ENCODE measurements around the gene PDGFRB. TPM values are rescaled to one million over a fixed set of nuclear protein-coding genes. Genes with fewer than 3 reads are reported as not detected.

Gene PDGFRB
- total RNA-seq (under 1 TPM; 0.47 to 0.49 TPM), polyA plus RNA-seq (under 1 TPM in 2 of 3 donors, not detected in 1; 0.31 to 0.57 TPM), total RNA-seq (0.08 to 0.81 (median 0.47) reads per million in 6 experiments)

- ATAC-seq (peak; percentile 95 to 98), DNase-seq (peak; percentile 44 to 83 (median 62))
- Mint-ChIP-seq H3K4me3 (peak within 1 kb of the TSS; percentile 86 to 97 (median 90)), H3K36me3 (no peaks in the 10 kb centered on the region), H3K4me1 (peaks cover 10 to 14% (median 14%) of the 10 kb centered on the region in 4 donors), H3K27me3 (peaks cover 0 to 9% (median 5%) of the 10 kb centered on the region in 5 donors), H3K27ac (peak within 1 kb of the TSS in 8 of 10 donors; percentile 22 to 91 (median 74)), H3K9me3 (no peaks in the 10 kb centered on the region)
- POLR2A ChIA-PET, result no interaction called here
These were observed at the start of gene PDGFRB for GRCh38 chr5:150155258-150156026. Gene PDGFRB (minus strand): TSS chr5:150155845. CDS start chr5:150137047, 18,798 bp downstream.

DNA sequence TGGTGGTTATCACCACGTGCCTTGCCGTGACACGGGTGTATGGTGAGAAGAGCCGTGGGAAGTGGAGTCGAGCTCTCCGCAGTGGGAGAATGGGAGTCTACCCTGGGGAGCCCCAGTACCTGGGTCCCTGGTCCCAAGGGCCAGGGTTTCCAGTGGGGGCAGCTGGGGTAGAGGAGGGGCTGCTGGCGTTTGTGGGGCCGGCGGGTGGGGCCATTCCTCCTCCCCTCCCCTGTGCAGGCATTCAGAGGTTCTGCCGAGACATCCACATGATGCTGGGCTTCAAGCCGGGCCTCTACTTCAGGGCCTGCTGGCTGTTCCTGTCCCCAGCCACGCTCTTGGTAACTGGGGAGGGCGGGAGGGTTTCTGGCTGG lies 48.9 kb upstream of the PDGFRB start:
- ATAC-seq, result no peak
- no peak overlapping the region for H3K27ac Mint-ChIP-seq
- peaks cover 4 to 41% (median 21%) of the 10 kb centered on the region in 5 donors for H3K27me3 Mint-ChIP-seq
- H3K9me3 Mint-ChIP-seq, result no peaks in the 10 kb centered on the region
- H3K36me3 Mint-ChIP-seq, result peaks cover 0 to 2% (median 0%) of the 10 kb centered on the region in 3 donors
- no peak for DNase-seq
- peaks cover 17 to 36% (median 25%) of the 10 kb centered on the region in 4 donors for H3K4me1 Mint-ChIP-seq
- POLR2A ChIA-PET, result no interaction called here
- H3K4me3 Mint-ChIP-seq, result no peak overlapping the region

- no peak for DNase-seq
- ATAC-seq, result no peak
- peaks cover 11 to 30% (median 20%) of the 10 kb centered on the region in 4 donors for H3K4me1 Mint-ChIP-seq
- no peak overlapping the region for H3K27ac Mint-ChIP-seq
- H3K27me3 Mint-ChIP-seq, result peaks cover 7 to 47% (median 27%) of the 10 kb centered on the region in 5 donors
- no peak overlapping the region for H3K4me3 Mint-ChIP-seq
- no peaks in the 10 kb centered on the region for H3K9me3 Mint-ChIP-seq
- POLR2A ChIA-PET, result no interaction called here
- H3K36me3 Mint-ChIP-seq, result peaks cover 0 to 2% (median 0%) of the 10 kb centered on the region in 3 donors
These were observed 48.4 kb upstream of the PDGFRB start for GRCh38 chr5:150203832-150204589.

DNA sequence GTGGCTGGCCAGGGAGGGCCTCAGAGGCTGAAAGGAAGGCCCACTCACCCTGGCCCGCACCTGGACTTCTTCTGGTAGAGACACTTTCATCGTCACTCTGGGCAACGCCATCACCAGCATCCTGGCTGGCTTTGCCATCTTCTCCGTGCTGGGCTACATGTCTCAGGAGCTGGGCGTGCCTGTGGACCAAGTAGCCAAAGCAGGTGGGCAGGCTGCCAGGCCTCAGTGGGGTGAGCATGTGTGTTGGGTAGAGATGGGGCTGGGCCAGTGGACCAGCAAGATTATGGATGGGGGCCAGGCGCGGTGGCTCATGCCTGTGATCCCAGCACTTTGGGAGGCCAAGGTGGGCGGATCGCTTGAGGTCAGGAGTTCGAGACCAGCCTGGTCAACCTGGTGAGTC lies 46.9 kb upstream of the PDGFRB start:
- H3K27ac Mint-ChIP-seq, result peak overlapping the region in 1 of 10 donors; percentile 15
- ATAC-seq, result no peak
- peaks cover 0 to 15% (median 7%) of the 10 kb centered on the region in 4 donors for H3K4me1 Mint-ChIP-seq
- no peaks in the 10 kb centered on the region for H3K9me3 Mint-ChIP-seq
- H3K4me3 Mint-ChIP-seq, result no peak overlapping the region
- POLR2A ChIA-PET, result no interaction called here
- no peak for DNase-seq
- peaks cover 0 to 2% (median 0%) of the 10 kb centered on the region in 3 donors for H3K36me3 Mint-ChIP-seq
- peaks cover 9 to 53% (median 25%) of the 10 kb centered on the region in 5 donors for H3K27me3 Mint-ChIP-seq

GRCh38 chr5:150197476-150197875 lies 41.8 kb upstream of the PDGFRB start:
- Mint-ChIP-seq H3K4me1 (peaks cover 0 to 5% (median 0%) of the 10 kb centered on the region in 4 donors), H3K27ac (peak overlapping the region in 1 of 10 donors; percentile 8), H3K36me3 (peaks cover 0 to 2% (median 0%) of the 10 kb centered on the region in 3 donors), H3K27me3 (peaks cover 11 to 59% (median 34%) of the 10 kb centered on the region in 5 donors), H3K4me3 (no peak overlapping the region), H3K9me3 (no peaks in the 10 kb centered on the region)
- DNase-seq, result no peak
- no peak for ATAC-seq
- POLR2A ChIA-PET, result no interaction called here

- Mint-ChIP-seq H3K4me1 (peaks cover 0 to 5% (median 0%) of the 10 kb centered on the region in 4 donors), H3K27me3 (peaks cover 11 to 64% (median 34%) of the 10 kb centered on the region in 5 donors), H3K36me3 (peaks cover 0 to 2% (median 0%) of the 10 kb centered on the region in 3 donors), H3K9me3 (no peaks in the 10 kb centered on the region), H3K4me3 (no peak overlapping the region), H3K27ac (no peak overlapping the region)
- ATAC-seq, result no peak
- no peak for DNase-seq
- POLR2A ChIA-PET, result no interaction called here
These were observed 41.3 kb upstream of the PDGFRB start for GRCh38 chr5:150196986-150197385.

- no peak for ATAC-seq
- Mint-ChIP-seq H3K27ac (no peak overlapping the region), H3K27me3 (peaks cover 13 to 68% (median 37%) of the 10 kb centered on the region in 5 donors), H3K9me3 (no peaks in the 10 kb centered on the region), H3K4me1 (peaks cover 0 to 5% (median 0%) of the 10 kb centered on the region in 4 donors), H3K4me3 (no peak overlapping the region), H3K36me3 (peaks cover 0 to 2% (median 0%) of the 10 kb centered on the region in 3 donors)
- POLR2A ChIA-PET, result no interaction called here
- DNase-seq, result no peak
These were observed 40.9 kb upstream of the PDGFRB start for GRCh38 chr5:150196514-150196913.

DNA sequence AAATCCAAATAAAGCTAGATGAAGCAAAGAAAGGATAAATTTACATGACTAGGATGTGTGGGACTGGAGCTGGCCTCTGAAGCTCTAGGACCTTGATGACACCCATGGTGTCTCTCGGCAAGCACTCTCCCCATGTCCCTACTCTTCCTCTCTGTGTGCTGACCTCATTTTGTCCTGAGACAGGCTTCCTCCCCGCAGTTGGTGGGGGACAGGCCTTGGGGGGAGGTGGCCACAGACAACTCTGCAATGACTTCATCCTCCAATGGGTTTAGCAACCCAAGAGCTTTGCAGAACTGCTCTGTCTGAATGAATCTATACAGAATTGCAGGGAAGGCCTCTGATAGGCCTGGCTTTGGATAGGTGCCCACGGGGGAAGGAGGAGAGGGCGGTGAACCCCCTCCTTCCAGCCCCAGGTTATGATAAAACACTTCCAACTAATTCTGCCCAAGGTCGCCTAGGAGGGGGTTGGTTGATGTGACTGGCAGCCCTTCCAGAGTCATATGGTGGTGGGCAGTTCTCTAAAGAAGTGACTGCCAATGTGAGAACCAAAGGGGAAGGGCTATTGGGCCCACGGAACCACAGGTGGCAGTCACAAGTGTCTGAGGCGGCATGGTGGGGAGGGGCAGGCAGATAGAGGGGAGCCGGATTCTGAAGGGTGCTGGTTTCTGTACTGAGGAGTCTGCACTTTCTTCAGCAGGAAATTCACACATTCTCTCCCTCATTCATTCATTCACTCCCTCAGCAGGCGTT lies 40.3 kb upstream of the PDGFRB start:
- no peak for DNase-seq
- POLR2A ChIA-PET, result no interaction called here
- Mint-ChIP-seq H3K27ac (no peak overlapping the region), H3K36me3 (peaks cover 0 to 2% (median 0%) of the 10 kb centered on the region in 3 donors), H3K4me3 (no peak overlapping the region), H3K9me3 (no peaks in the 10 kb centered on the region), H3K27me3 (peaks cover 13 to 70% (median 39%) of the 10 kb centered on the region in 5 donors), H3K4me1 (peaks cover 0 to 5% (median 0%) of the 10 kb centered on the region in 4 donors)
- ATAC-seq, result no peak

GRCh38 chr5:150192462-150192861 lies 36.8 kb upstream of the PDGFRB start:
- Mint-ChIP-seq H3K4me1 (peaks cover 0 to 2% (median 0%) of the 10 kb centered on the region in 4 donors), H3K9me3 (no peaks in the 10 kb centered on the region), H3K36me3 (no peaks in the 10 kb centered on the region), H3K27me3 (peaks cover 17 to 59% (median 37%) of the 10 kb centered on the region in 5 donors), H3K27ac (no peak overlapping the region), H3K4me3 (no peak overlapping the region)
- DNase-seq, result no peak
- POLR2A ChIA-PET, result interaction anchor here (0.6 kb wide), 1 partner anchor 944 kb away, joined by 3 read pairs; no protein-coding TSS in a partner anchor
- no peak for ATAC-seq

DNA sequence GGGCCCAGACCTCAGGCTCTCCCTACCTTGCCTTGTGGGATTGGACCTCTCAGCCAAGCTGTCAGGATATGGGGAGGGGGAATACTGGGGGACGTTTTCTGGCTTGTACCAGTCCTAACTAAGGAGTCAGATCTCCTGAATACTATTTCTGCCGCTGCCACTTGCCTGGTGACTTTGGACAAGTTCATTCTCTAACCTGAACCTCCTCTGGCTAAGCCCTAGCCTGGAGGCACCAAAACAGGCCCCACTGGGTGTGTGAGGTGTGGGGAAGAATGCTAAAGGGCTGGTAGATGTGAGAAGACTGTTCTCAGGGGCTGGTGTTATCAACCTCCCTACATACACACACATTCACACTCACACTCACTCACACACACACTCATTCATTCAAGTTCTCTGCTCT lies 35.3 kb upstream of the PDGFRB start:
- DNase-seq (no peak), ATAC-seq (no peak)
- Mint-ChIP-seq H3K27me3 (peaks cover 20 to 52% (median 34%) of the 10 kb centered on the region in 5 donors), H3K9me3 (no peaks in the 10 kb centered on the region), H3K27ac (no peak overlapping the region), H3K4me3 (no peak overlapping the region), H3K36me3 (no peaks in the 10 kb centered on the region), H3K4me1 (peaks cover 0 to 2% (median 0%) of the 10 kb centered on the region in 4 donors)
- POLR2A ChIA-PET, result no interaction called here

GRCh38 chr5:150190503-150190979 lies 34.9 kb upstream of the PDGFRB start:
- POLR2A ChIA-PET, result no interaction called here
- H3K4me1 Mint-ChIP-seq, result peaks cover 0 to 2% (median 0%) of the 10 kb centered on the region in 4 donors
- ATAC-seq, result no peak
- peaks cover 20 to 48% (median 33%) of the 10 kb centered on the region in 5 donors for H3K27me3 Mint-ChIP-seq
- H3K27ac Mint-ChIP-seq, result peak overlapping the region in 1 of 10 donors; percentile 29
- H3K9me3 Mint-ChIP-seq, result no peaks in the 10 kb centered on the region
- no peak for DNase-seq
- H3K36me3 Mint-ChIP-seq, result no peaks in the 10 kb centered on the region
- H3K4me3 Mint-ChIP-seq, result no peak overlapping the region
